Stimulated activated CD4-positive, alpha-beta T cell treated with anti-CD3 and anti-CD28 coated beads, Interleukin-15, amount 100 ng/mL, for 1 hour (primary cell): ENCODE results near the gene GPR155.

Experiments
- DNase-seq, 2 donors: peaks; one replicate each; pipeline ENCODE4 v3.0.0-alpha.2; 2020; ENCODE audit warnings: low read depth in 1 of 2, low spot score in 1 of 2

Gene GPR155

GRCh38 chr2:174486563-174487107, at the start of gene GPR155:
Gene GPR155, minus strand, starts transcription at chr2:174487029. Its CDS starts 5,073 bp downstream, at chr2:174481956.
- DNase-seq: peak in 1 of 2 donors; percentile 30

DNA sequence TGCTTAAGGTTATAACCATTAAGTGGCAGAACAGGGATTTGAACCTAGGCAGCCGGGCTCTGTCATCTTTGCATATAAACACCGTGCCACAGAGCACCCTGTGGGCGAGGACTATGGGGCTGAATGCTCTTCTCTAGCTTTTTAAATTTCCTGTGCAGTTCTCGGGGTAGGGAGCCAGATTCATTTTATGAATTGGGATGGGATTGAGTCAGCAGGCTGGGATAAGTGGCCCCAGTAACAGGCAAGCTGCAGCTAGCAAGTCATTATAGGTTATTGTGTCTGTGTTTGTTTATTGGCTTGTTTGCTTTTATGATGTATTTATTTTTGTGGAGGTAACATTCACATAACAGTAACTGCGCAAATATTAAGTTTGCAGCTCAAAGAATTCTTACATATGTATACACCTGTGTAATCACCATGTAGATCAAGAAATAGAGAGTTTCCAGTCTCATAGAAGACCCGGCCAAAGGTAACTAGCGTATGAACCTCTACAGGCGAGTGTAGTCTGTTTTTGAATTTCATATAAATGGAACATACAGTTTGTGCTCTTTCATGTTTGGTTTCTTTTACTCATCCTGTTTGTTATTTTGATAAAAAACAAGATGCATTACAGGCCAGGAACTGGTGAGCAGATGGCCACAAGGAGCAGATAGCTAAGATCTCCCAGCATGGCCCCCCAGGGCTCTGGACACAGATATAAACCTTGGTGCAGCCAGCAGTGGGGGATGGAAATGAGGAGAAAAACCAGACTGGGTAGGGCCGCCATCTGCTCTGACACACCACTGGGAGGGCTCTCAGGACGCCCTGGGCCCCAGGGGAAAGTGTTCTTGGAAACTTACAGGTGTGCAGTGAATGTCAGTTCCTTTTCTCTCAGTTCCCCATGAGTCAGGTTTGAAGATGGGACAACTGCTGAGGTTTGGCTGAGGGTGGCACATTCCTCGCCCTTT, 49.2 kb upstream of the GPR155 start:
- DNase-seq: no peak

- no peak for DNase-seq
Measured at GRCh38 chr2:174535083-174535482, 48.3 kb upstream of the GPR155 start.

- no peak for DNase-seq
Measured at GRCh38 chr2:174529916-174530315, 43.1 kb upstream of the GPR155 start.

- no peak for DNase-seq
Measured at GRCh38 chr2:174527959-174528358, 41.1 kb upstream of the GPR155 start.

GRCh38 chr2:174527101-174527721, 40.4 kb upstream of the GPR155 start:
- no peak for DNase-seq

DNA sequence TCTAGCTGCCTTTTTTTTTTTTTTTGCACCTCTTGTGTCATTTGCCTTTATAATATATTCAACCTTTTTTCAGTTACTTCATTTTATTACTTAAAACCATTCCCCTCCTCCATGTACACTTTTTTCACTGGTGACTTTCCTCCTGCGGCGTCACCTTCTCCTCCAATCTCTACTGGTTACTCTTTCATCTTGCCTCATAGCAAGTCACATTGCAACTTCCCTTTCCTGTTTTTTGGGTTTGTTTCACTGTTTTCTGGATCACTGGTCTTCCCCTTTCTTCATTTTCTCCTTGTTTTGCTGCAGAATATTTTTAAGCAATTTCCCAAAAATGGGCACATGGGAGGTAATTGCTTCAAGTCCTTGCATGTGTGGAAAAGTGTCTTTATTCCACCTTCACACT, 37.7 kb upstream of the GPR155 start:
- DNase-seq: no peak

- DNase-seq: no peak
Measured at GRCh38 chr2:174522553-174522952, 35.7 kb upstream of the GPR155 start.

GRCh38 chr2:174518395-174518794, 31.6 kb upstream of the GPR155 start:
- no peak for DNase-seq

GRCh38 chr2:174516501-174517378, 29.9 kb upstream of the GPR155 start:
- no peak for DNase-seq

DNA sequence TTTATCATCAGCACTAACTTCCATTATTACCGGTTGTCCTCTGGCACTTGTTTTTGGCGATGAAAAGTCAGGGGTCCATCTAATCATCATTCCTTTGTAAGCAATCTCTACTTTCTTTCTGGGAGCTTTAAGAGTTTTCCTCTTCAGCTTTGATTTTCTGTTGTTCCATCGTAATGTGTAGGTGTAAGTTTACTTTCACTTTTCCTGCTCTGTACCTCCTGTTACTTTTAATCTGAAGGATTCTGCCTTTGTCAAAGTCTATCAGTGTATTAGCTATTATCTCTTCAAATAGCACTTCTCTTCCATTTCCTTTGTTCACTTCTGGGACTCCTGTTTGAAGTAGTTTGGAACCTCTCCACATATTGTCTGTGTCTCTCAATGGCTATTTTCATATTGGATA, 25.5 kb upstream of the GPR155 start:
- DNase-seq: no peak

- DNase-seq: no peak
Measured at GRCh38 chr2:174511580-174512260, 24.9 kb upstream of the GPR155 start.

DNA sequence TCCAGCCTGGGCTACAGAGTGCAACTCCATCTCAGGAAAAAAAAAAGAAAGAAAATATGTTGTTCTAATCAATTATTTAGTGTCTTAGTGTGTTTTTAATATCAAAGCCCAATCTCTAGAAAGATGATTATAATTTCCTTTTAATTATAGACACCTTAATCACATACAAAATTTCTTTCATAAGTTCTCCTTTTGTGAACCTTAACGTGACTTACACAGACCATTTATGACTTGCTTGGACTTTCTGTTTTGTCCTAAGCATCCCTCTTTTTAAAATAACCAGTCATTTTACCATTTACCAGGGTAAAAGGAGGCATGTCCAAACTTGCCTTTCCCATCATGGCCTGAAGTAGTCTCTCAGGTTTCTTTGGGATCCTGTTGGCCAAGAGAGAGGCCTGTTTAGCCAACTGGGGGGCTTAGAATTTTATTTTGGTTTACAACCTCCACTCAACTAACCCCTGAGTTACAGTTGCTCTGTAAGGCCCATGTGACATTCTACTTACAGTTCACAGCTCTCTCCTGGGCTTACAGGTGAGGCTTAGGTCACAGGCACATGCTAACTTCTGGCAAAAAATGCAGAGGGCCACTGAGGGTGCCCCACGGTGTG, 23.9 kb upstream of the GPR155 start:
- no peak for DNase-seq

GRCh38 chr2:174503161-174503809, 16.5 kb upstream of the GPR155 start:
- no peak for DNase-seq

DNA sequence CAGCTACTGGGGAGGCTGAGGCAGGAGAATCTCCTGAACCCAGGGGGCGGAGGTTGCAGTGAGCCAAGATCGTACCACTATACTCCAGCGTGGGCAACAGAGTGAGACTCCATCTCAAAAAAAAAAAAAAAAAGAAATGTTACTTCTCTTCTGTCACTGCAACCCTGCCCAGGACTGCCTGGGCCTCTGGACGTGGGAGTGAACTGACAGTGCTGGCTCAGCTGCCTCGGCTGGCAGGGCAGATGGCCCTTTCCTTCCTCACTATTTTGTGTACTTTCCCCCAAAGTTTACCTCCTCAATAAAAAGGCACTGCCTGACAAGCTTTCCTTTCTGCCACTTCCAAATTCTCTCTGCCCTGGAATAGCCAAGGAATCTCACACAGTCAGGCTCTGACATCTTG, 12.5 kb upstream of the GPR155 start:
- no peak for DNase-seq

DNA sequence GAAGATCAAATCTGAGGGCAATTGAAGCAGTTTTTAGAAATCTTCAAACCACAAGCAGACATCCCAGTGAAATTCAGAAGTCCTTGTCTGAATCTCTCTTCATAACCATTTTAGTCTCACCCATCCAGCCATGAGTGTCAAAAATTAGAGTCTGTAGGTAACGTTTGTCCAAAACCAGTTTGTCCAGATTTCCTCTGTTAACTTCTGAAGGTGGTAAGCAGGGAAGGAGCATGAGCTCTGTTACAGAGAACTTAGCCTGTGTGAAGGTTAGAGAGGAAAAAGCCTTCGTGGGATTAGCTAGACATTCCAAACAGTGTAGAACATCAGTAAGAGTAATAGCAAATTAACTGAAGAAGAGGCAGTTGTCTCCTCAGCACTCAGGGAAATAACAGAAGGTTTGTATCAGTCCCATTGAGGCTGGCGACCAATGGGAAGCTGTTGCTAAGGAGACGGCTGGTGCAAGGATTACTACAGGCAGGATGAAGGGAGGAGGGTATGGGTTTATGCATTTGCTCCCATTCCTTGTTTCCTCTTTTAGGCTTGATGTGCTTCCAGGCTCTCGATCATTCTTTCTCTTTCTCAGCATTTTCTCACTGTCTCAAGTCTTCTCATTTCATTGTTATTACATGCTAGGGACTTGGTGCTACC, 8.7 kb upstream of the GPR155 start:
- no peak for DNase-seq

GRCh38 chr2:174493549-174494331, 6.9 kb upstream of the GPR155 start:
- DNase-seq: no peak

DNA sequence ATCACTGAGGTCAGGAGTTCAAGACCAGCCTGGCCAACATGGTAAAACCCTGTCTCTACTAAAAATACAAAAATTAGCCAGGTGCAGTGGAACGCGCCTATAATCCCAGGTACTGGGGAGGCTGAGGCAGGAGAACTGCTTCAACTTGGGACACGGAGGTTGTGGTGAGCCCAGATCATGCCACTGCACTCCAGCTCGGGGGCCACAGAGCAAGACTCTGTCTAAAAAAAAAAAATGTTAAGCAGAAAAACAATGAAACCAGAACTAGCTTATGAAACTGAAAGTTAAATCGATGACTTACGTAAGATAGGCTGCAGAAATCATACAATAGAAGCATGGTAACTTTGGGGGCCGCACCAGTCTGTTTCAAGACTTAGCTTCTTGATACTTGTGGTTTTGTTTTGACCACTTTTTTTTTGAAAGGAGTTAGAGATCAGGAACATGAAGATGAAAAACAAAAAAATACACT, 6.2 kb upstream of the GPR155 start:
- no peak for DNase-seq
